ENCODE results near the gene TIAM1.

Gene TIAM1

DNA sequence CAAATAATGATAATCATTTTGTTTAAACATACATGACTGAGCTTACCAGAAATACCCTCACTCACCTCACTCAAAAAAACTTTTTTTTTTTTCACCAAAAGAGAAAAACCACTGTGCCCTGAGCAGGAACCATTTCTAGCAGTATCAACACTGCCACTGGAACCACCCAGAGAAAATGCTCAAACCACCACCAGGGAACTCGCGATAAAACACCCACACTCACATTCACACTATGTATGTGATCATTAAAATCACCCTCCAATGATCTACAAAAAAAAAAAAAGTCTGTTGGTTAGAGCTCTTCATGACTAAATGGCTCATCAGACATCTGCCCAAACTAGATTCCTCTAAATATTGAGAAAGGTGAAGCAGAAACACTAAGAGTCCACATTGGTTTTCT, 11.5 kb downstream of the TIAM1 start:
- Mint-ChIP-seq H3K4me1 (peaks cover 22% of the 10 kb centered on the region), H3K36me3 (peaks cover 38% of the 10 kb centered on the region), H3K27ac (no peak overlapping the region), H3K27me3 (no peaks in the 10 kb centered on the region), H3K4me3 (no peak overlapping the region), H3K9me3 (no peaks in the 10 kb centered on the region)
- CTCF ChIA-PET = interaction anchor here (1.0 to 1.7 kb wide), 2 partner anchors 10 to 223 kb away, joined by 3 to 4 read pairs; no protein-coding TSS in a partner anchor
- no peak for DNase-seq

DNA sequence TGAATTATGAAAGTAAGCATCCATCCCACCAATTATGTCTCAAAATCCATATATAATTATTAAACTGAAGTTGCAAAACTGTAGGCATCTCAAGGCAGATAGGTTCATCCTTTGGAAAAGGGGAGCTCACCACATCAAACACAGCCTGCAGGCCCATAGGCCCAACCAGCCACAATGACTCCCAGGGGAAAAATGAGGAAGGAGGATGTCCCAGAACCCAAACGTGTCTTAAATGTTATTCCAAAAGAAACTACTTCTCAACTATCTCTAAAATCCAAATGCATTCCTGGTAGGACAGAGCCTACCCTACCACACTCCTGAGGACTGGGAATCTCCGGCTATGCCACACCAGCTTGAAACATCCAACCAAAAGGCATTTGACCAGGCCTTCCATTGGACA, 12.8 kb downstream of the TIAM1 start:
- H3K4me3 Mint-ChIP-seq = no peak overlapping the region
- H3K36me3 Mint-ChIP-seq = peaks cover 31% of the 10 kb centered on the region
- CTCF ChIA-PET = no interaction called here
- no peaks in the 10 kb centered on the region for H3K9me3 Mint-ChIP-seq
- H3K4me1 Mint-ChIP-seq = peaks cover 30% of the 10 kb centered on the region
- no peak overlapping the region for H3K27ac Mint-ChIP-seq
- no peak for DNase-seq
- H3K27me3 Mint-ChIP-seq = no peaks in the 10 kb centered on the region

GRCh38 chr21:31330144-31330483, 13.9 kb downstream of the TIAM1 start:
- Mint-ChIP-seq H3K36me3 (peaks cover 36% of the 10 kb centered on the region), H3K4me3 (no peak overlapping the region), H3K9me3 (no peaks in the 10 kb centered on the region), H3K27me3 (no peaks in the 10 kb centered on the region), H3K4me1 (peaks cover 36% of the 10 kb centered on the region), H3K27ac (no peak overlapping the region)
- CTCF ChIA-PET = no interaction called here
- DNase-seq = no peak

DNA sequence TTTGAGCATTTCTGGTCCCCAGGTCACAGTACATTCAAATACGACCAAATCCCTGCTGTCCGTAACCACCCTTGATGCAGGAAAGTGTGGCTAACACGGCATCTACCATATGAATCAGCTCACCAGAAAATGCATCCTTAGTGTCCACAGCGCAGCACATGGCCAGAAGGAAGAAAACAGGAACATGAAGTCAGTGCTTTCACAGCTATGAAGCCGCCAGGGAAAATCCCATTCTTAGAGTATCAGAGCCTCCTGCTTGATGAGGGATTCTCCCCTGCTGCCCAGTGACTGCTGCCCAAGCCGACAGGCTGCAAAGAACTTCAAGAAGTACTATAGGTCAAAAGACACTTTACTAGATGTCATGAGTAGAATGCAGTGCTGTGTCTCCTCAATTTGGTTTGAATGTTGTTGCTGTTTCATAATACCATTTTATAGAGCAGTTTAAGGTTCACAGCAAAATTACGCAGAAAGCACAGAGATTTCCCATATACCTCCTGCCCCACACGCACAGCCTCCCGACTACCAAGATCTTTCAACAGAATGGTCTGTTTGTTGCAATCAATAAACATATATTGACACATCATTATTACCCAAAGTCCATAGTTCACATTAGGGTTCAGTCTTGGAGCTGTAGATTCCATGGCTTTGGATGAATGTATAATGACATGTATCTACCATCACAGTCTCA, 14.5 kb downstream of the TIAM1 start:
- no peak for DNase-seq
- no peak overlapping the region for H3K27ac Mint-ChIP-seq
- CTCF ChIA-PET = no interaction called here
- peaks cover 36% of the 10 kb centered on the region for H3K36me3 Mint-ChIP-seq
- peaks cover 36% of the 10 kb centered on the region for H3K4me1 Mint-ChIP-seq
- no peaks in the 10 kb centered on the region for H3K27me3 Mint-ChIP-seq
- H3K9me3 Mint-ChIP-seq = no peaks in the 10 kb centered on the region
- no peak overlapping the region for H3K4me3 Mint-ChIP-seq

DNA sequence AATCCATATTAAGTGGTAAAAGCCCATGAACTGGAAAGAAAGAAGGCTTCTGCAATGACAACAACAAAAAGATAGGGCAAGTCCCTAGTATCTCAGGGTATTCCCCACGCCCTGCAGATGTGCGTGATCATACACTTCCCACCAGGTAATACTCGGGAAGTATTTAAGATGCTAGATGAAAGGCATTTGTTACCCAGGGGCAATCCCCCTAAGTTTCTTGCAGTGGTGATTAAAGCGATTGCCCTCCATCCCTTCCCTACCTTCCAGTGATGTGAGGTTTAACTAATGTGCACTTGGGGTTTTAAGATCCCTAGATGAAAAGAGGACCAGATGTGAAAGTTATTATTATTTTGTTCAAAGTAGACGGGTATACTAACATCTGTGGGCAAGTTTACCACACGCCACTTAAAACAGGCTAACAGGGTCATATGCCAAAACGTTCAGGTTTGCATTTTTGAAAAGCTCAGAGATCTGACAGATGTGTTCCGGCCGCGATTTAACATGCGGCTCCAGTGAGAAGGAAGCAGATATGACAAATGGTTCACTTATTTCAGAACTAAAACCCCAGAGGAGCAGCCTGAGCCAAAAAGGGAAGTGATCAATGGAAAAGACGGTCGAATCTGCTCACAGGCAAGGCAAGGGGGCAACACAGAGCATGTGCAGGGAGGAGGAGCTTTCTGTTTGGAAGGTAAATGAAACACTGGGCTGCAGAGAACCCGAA, 17.4 kb downstream of the TIAM1 start:
- H3K27ac Mint-ChIP-seq = peak overlapping the region; percentile 79
- H3K4me3 Mint-ChIP-seq = peak overlapping the region; percentile 27
- H3K36me3 Mint-ChIP-seq = peaks cover 29% of the 10 kb centered on the region
- peaks cover 24% of the 10 kb centered on the region for H3K4me1 Mint-ChIP-seq
- no peaks in the 10 kb centered on the region for H3K9me3 Mint-ChIP-seq
- DNase-seq = peak; percentile 61
- CTCF ChIA-PET = interaction anchor here (1.0 to 1.4 kb wide), 4 partner anchors 8 to 254 kb away, joined by 3 to 10 read pairs (median 4); no protein-coding TSS in a partner anchor
- H3K27me3 Mint-ChIP-seq = no peaks in the 10 kb centered on the region

- CTCF ChIA-PET = no interaction called here
Observed at GRCh38 chr21:31318971-31319370, 25.1 kb downstream of the TIAM1 start.

GRCh38 chr21:31317688-31318087, 26.4 kb downstream of the TIAM1 start:
- peaks cover 11% of the 10 kb centered on the region for H3K4me1 Mint-ChIP-seq
- CTCF ChIA-PET = no interaction called here
- H3K36me3 Mint-ChIP-seq = peaks cover 2% of the 10 kb centered on the region
- no peak overlapping the region for H3K27ac Mint-ChIP-seq
- H3K4me3 Mint-ChIP-seq = no peak overlapping the region
- no peak for DNase-seq
- no peaks in the 10 kb centered on the region for H3K9me3 Mint-ChIP-seq
- H3K27me3 Mint-ChIP-seq = no peaks in the 10 kb centered on the region

More at GRCh38 chr21:31318971-31319370, 25.1 kb downstream of the TIAM1 start:
- H3K4me1 Mint-ChIP-seq = peaks cover 11% of the 10 kb centered on the region
- no peaks in the 10 kb centered on the region for H3K27me3 Mint-ChIP-seq
- no peak overlapping the region for H3K4me3 Mint-ChIP-seq
- DNase-seq = no peak
- no peak overlapping the region for H3K27ac Mint-ChIP-seq
- no peaks in the 10 kb centered on the region for H3K9me3 Mint-ChIP-seq
- peaks cover 4% of the 10 kb centered on the region for H3K36me3 Mint-ChIP-seq

GRCh38 chr21:31316488-31317169, 27.4 kb downstream of the TIAM1 start:
- Mint-ChIP-seq H3K27me3 (no peaks in the 10 kb centered on the region), H3K4me1 (peaks cover 11% of the 10 kb centered on the region), H3K27ac (no peak overlapping the region), H3K4me3 (no peak overlapping the region), H3K36me3 (peaks cover 2% of the 10 kb centered on the region), H3K9me3 (no peaks in the 10 kb centered on the region)
- CTCF ChIA-PET = interaction anchor here (0.6 kb wide), 1 partner anchor 275 kb away, joined by 4 read pairs; no protein-coding TSS in a partner anchor
- DNase-seq = no peak

DNA sequence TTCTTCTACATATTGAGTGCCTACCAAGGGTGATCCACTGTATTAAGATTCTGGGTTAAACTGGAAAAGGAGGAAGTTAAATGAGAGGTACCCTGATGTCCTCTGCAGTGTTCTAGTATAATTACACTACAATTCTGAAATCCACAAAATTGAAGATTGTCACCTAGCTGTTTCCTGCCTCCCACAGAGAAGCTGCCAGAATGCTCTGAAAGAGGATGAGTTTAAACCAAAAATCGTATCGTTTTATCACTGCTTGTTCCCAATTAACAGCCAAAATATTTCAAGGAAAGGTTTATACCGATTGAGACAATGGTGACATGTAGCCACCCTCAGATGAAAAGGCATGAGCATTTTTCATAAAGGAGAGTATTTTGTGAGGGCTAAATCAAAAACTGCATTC, 28.0 kb downstream of the TIAM1 start:
- H3K4me1 Mint-ChIP-seq = peaks cover 11% of the 10 kb centered on the region
- no peaks in the 10 kb centered on the region for H3K27me3 Mint-ChIP-seq
- peaks cover 2% of the 10 kb centered on the region for H3K36me3 Mint-ChIP-seq
- CTCF ChIA-PET = interaction anchor here (0.6 kb wide), 1 partner anchor 275 kb away, joined by 4 read pairs; no protein-coding TSS in a partner anchor
- no peaks in the 10 kb centered on the region for H3K9me3 Mint-ChIP-seq
- H3K27ac Mint-ChIP-seq = no peak overlapping the region
- no peak overlapping the region for H3K4me3 Mint-ChIP-seq
- no peak for DNase-seq

- CTCF ChIA-PET = no interaction called here
- no peak overlapping the region for H3K27ac Mint-ChIP-seq
- H3K36me3 Mint-ChIP-seq = peaks cover 2% of the 10 kb centered on the region
Observed at GRCh38 chr21:31310750-31311149, 33.3 kb downstream of the TIAM1 start.

DNA sequence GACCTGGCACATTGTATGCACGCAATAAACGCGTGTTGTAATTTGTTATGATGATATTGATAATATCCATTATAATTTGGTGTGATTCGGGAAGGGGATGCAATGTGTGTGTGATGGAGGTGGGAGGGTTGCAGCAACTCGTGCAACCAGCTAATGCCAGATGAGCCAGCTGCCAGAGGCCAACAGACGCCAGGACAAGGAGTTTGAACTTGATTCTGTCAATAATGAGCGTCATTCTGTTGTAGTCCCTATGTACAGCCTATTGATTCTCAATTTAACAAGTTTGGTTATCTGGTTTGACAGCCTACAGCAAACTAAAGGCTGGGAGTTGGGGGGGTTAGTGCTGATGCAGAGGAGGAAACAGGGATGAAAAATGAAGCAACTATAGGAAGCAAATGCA, 35.5 kb downstream of the TIAM1 start:
- Mint-ChIP-seq H3K4me1 (no peaks in the 10 kb centered on the region), H3K27ac (no peak overlapping the region), H3K9me3 (no peaks in the 10 kb centered on the region), H3K4me3 (no peak overlapping the region), H3K27me3 (no peaks in the 10 kb centered on the region), H3K36me3 (peaks cover 2% of the 10 kb centered on the region)
- CTCF ChIA-PET = no interaction called here
- DNase-seq = no peak

More at GRCh38 chr21:31310750-31311149, 33.3 kb downstream of the TIAM1 start:
- Mint-ChIP-seq H3K9me3 (no peaks in the 10 kb centered on the region), H3K27me3 (no peaks in the 10 kb centered on the region), H3K4me3 (no peak overlapping the region), H3K4me1 (no peaks in the 10 kb centered on the region)
- DNase-seq = no peak

GRCh38 chr21:31305888-31306287, 38.2 kb downstream of the TIAM1 start:
- Mint-ChIP-seq H3K27me3 (no peaks in the 10 kb centered on the region), H3K36me3 (peaks cover 2% of the 10 kb centered on the region), H3K27ac (no peak overlapping the region), H3K4me1 (peaks cover 3% of the 10 kb centered on the region), H3K9me3 (no peaks in the 10 kb centered on the region), H3K4me3 (no peak overlapping the region)
- CTCF ChIA-PET = interaction anchor here (0.7 kb wide), 2 partner anchors 46 to 199 kb away, joined by 3 read pairs; no protein-coding TSS in a partner anchor
- DNase-seq = no peak

DNA sequence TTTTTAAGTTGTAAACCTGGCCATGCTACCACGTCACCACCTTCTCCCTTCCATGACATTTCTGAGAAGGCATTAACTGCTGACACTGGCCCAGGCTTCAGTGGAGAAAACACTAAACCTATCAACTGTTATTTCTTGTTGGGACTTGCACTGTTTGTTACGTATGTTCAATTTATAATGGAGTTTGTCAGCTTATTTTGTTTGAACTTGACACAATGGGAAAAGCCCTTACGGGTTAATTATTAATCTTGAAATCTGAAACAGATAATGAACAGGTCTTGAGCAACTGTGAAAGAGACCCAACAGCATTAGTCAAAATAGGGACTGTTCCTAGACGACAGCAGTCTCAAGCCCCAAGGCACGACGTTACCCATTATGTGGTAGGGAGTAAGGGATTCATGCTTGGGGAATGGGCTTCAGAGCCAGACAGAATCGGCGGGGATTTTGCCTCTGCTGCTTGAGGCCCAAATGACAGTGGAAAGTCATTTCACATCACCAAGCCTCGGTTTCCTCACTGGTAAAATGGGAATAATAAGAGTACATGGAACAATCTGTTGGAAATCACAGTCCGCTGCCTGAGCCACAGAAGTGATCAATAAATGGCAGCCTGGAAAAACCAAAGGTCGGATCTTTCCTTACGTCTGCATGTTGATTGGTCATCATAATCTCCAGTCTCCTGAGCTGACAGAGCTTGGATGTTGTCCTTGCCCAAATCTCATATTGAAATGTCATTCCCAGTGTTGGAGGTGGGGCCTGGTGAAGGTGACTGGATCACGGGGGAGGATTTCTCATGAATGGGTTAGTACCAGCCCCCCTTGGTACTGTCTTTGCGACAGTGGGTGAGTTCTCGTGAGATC, 44.5 kb downstream of the TIAM1 start:
- Mint-ChIP-seq H3K36me3 (no peaks in the 10 kb centered on the region), H3K27me3 (no peaks in the 10 kb centered on the region), H3K4me1 (peaks cover 3% of the 10 kb centered on the region), H3K4me3 (no peak overlapping the region), H3K27ac (no peak overlapping the region), H3K9me3 (no peaks in the 10 kb centered on the region)
- no peak for DNase-seq
- CTCF ChIA-PET = no interaction called here

All from activated naive CD4-positive, alpha-beta T cell treated with anti-CD3 and anti-CD28 coated beads, Interleukin-2, amount 10 ng/mL, durations not matched to agents 7 days and 5 days (primary cell).